ENCODE measurements around the gene BTF3.

The BTF3 gene

GRCh38 chr5:73523861-73524260, 25.6 kb downstream of the BTF3 start:
- H3K4me1 ChIP-seq (ENCODE audit: control insufficient read depth, insufficient read depth, low read length, poor library complexity, severe bottlenecking), result no peaks in the 10 kb centered on the region

DNA sequence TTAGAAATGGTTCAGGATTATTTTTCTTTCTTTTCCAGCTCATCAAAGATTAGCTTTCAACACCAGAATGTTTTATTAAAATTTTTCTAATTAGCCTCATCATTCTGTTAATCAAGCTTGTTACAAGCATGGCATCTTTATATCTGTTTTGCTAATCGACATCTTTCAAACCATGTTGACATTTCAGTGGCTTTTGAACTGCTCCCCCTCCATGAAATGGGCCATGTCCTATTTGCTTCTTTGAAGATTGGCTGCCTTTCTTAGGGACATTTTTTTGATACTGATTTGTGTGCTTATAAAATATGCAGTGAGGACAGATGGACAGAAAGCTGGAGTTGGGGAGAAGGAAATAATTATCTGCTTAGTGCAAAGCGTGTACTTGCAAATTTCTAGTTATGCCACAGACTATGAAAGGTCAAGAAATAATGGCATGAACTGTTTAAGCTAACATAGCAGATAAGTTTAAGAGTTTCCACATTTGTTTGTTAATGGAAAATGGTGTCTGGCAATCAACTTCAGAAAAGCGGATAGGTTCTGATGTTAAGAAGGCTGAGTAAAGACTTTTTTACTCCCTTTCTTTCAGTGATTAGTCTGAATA, 27.5 kb downstream of the BTF3 start:
- Histone ChIP-seq H3K9me3 (ENCODE audit: control insufficient read depth, low read length) (no peaks in the 10 kb centered on the region), H3K36me3 (ENCODE audit: control insufficient read depth, insufficient read depth, low read length) (no peaks in the 10 kb centered on the region), H3K4me3 (ENCODE audit: extremely low read depth, insufficient read depth, low read length, poor library complexity, severe bottlenecking) (no peak overlapping the region), H3K27ac (ENCODE audit: low read depth, low read length, severe bottlenecking) (no peak overlapping the region), H3K4me1 (ENCODE audit: control insufficient read depth, insufficient read depth, low read length, poor library complexity, severe bottlenecking) (no peaks in the 10 kb centered on the region)
- 90 to 100% methylated on average over 2 to 3 of the region's 3 CpGs for WGBS, 2 experiments (ENCODE audit: insufficient coverage in 2 of 2)

More at GRCh38 chr5:73523861-73524260, 25.6 kb downstream of the BTF3 start:
- Histone ChIP-seq H3K4me3 (ENCODE audit: extremely low read depth, insufficient read depth, low read length, poor library complexity, severe bottlenecking) (no peak overlapping the region), H3K9me3 (ENCODE audit: control insufficient read depth, low read length) (no peaks in the 10 kb centered on the region), H3K36me3 (ENCODE audit: control insufficient read depth, insufficient read depth, low read length) (no peaks in the 10 kb centered on the region), H3K27ac (ENCODE audit: low read depth, low read length, severe bottlenecking) (no peak overlapping the region)
- whole genome bisulfite sequencing, 2 experiments (ENCODE audit: insufficient coverage in 2 of 2), result 77 to 92% methylated on average over 1 of the region's 1 CpG

DNA sequence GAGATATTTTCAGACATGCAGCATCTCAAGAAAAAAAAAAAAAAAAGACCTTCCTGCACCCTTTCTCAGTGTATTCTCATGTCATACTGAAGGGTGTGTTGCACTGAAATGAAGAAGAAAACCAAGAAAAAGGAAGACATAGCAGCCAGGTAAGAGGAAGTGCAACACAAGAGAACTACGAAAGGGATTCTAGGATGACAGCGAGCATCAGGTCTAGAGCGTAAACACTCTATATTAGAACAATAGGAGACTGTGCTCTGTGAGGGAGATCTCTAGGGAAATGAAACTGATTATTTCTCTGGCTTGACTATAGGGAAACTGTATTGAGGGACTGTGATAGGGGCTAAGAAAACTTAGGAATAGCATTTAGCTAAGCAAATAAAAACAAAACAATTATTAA, 30.0 kb downstream of the BTF3 start:
- Histone ChIP-seq H3K4me3 (ENCODE audit: extremely low read depth, insufficient read depth, low read length, poor library complexity, severe bottlenecking) (no peak overlapping the region), H3K9me3 (ENCODE audit: control insufficient read depth, low read length) (peaks cover 5% of the 10 kb centered on the region), H3K4me1 (ENCODE audit: control insufficient read depth, insufficient read depth, low read length, poor library complexity, severe bottlenecking) (no peaks in the 10 kb centered on the region), H3K36me3 (ENCODE audit: control insufficient read depth, insufficient read depth, low read length) (no peaks in the 10 kb centered on the region), H3K27ac (ENCODE audit: low read depth, low read length, severe bottlenecking) (no peak overlapping the region)
- WGBS, 2 experiments (ENCODE audit: insufficient coverage in 2 of 2), result 77 to 89% methylated on average over 3 of the region's 3 CpGs

DNA sequence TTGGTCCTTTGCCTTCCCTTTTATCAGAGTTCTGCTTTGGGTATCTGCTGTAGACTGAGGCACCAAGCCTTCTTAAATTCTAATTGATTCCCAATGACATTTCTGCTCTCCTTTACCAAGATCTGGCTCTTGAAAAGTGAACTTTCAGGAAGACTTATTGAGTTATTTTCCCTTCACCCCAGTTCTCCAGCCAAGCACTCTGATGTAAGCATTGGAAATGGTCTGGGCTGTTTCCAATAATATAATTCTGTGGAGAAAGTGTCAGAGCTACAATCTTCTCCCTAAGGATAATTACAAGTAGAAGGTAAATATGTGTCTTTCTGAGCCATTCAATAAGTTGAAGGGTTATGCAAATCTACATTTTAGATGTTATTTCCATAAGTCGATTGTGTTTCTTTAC, 30.8 kb downstream of the BTF3 start:
- H3K4me1 ChIP-seq (ENCODE audit: control insufficient read depth, insufficient read depth, low read length, poor library complexity, severe bottlenecking), result no peaks in the 10 kb centered on the region
- no peak overlapping the region for H3K4me3 ChIP-seq (ENCODE audit: extremely low read depth, insufficient read depth, low read length, poor library complexity, severe bottlenecking)
- peaks cover 5% of the 10 kb centered on the region for H3K9me3 ChIP-seq (ENCODE audit: control insufficient read depth, low read length)
- H3K36me3 ChIP-seq (ENCODE audit: control insufficient read depth, insufficient read depth, low read length), result no peaks in the 10 kb centered on the region
- H3K27ac ChIP-seq (ENCODE audit: low read depth, low read length, severe bottlenecking), result no peak overlapping the region
- no CpG with 5 or more reads among the region's 1 CpG for WGBS, 2 experiments (ENCODE audit: insufficient coverage in 2 of 2)

DNA sequence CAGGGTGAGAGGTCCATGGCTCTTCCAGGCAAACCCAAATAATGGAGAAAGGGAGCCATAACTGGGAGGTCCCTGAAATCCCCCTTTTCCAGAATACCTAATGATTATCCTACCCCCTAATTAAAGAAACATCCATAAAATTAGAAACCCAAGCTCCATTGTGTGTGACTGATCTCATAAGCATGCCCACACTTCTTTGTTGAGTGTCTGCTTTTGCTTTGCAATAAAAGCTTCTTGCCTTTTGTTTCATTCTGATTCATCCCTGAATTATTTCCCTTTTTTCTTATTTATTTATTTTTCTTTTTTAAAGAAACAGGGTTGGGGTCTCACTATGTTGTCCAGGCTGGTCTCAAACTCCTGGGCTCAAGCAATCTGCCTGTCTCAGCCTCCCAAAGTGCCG, 33.1 kb downstream of the BTF3 start:
- H3K4me3 ChIP-seq (ENCODE audit: extremely low read depth, insufficient read depth, low read length, poor library complexity, severe bottlenecking), result no peak overlapping the region
- H3K27ac ChIP-seq (ENCODE audit: low read depth, low read length, severe bottlenecking), result no peak overlapping the region
- no peaks in the 10 kb centered on the region for H3K4me1 ChIP-seq (ENCODE audit: control insufficient read depth, insufficient read depth, low read length, poor library complexity, severe bottlenecking)
- H3K9me3 ChIP-seq (ENCODE audit: control insufficient read depth, low read length), result peaks cover 5% of the 10 kb centered on the region
- 83 to 91% methylated on average over 1 of the region's 1 CpG for WGBS, 2 experiments (ENCODE audit: insufficient coverage in 2 of 2)
- no peaks in the 10 kb centered on the region for H3K36me3 ChIP-seq (ENCODE audit: control insufficient read depth, insufficient read depth, low read length)

DNA sequence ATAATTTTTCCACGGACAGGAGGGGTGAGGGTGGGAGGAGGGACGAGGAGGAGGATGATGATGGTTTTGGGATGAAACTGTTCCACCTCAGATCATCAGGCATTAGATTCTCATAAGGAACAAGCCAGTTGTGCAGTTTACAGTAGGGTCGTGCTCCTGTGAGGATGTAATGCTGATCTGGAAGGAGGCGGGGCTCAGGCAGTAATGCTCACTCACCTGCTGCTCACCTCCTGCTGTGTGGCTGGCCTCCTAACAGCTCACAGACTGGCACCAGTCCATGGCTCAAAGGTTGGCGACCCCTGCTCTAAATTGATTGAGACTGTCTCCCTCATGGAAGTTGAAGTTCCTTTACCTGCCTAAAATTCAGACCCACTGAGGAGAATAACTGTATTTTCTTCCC, 34.0 kb downstream of the BTF3 start:
- 86 to 87% methylated on average over 4 to 5 of the region's 5 CpGs for WGBS, 2 experiments (ENCODE audit: insufficient coverage in 2 of 2)
- no peak overlapping the region for H3K4me3 ChIP-seq (ENCODE audit: extremely low read depth, insufficient read depth, low read length, poor library complexity, severe bottlenecking)
- peaks cover 5% of the 10 kb centered on the region for H3K9me3 ChIP-seq (ENCODE audit: control insufficient read depth, low read length)
- no peaks in the 10 kb centered on the region for H3K36me3 ChIP-seq (ENCODE audit: control insufficient read depth, insufficient read depth, low read length)
- H3K4me1 ChIP-seq (ENCODE audit: control insufficient read depth, insufficient read depth, low read length, poor library complexity, severe bottlenecking), result no peaks in the 10 kb centered on the region
- no peak overlapping the region for H3K27ac ChIP-seq (ENCODE audit: low read depth, low read length, severe bottlenecking)

- Histone ChIP-seq H3K4me1 (ENCODE audit: control insufficient read depth, insufficient read depth, low read length, poor library complexity, severe bottlenecking) (no peaks in the 10 kb centered on the region), H3K4me3 (ENCODE audit: extremely low read depth, insufficient read depth, low read length, poor library complexity, severe bottlenecking) (no peak overlapping the region), H3K9me3 (ENCODE audit: control insufficient read depth, low read length) (peaks cover 5% of the 10 kb centered on the region), H3K27ac (ENCODE audit: low read depth, low read length, severe bottlenecking) (no peak overlapping the region), H3K36me3 (ENCODE audit: control insufficient read depth, insufficient read depth, low read length) (no peaks in the 10 kb centered on the region)
- WGBS, 2 experiments (ENCODE audit: insufficient coverage in 2 of 2), result 88 to 90% methylated on average over 4 to 5 of the region's 5 CpGs
These were observed 35.9 kb downstream of the BTF3 start for GRCh38 chr5:73534011-73534644.

DNA sequence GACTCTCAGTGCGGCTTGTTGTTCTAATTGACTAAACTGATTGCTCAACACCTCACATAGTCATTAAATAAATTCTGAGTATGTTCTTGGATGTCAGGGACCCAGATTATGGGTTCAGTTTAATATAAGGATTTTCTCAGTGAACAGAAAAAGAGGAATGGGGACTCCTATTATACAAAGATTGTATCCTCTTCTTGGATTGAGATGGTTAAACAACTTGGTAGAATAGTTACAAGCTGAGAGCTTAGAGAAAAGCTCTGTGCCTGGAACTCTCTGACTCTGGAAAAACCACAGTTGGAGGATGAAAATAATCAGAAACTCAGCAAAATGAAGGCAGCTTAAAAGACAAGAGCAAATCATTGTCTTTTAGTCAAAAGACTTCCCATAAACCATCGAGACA, 36.7 kb downstream of the BTF3 start:
- Histone ChIP-seq H3K9me3 (ENCODE audit: control insufficient read depth, low read length) (peaks cover 5% of the 10 kb centered on the region), H3K36me3 (ENCODE audit: control insufficient read depth, insufficient read depth, low read length) (no peaks in the 10 kb centered on the region), H3K4me3 (ENCODE audit: extremely low read depth, insufficient read depth, low read length, poor library complexity, severe bottlenecking) (no peak overlapping the region), H3K27ac (ENCODE audit: low read depth, low read length, severe bottlenecking) (no peak overlapping the region), H3K4me1 (ENCODE audit: control insufficient read depth, insufficient read depth, low read length, poor library complexity, severe bottlenecking) (no peaks in the 10 kb centered on the region)
- 80 to 100% methylated on average over 1 of the region's 2 CpGs for whole genome bisulfite sequencing, 2 experiments (ENCODE audit: insufficient coverage in 2 of 2)

- H3K36me3 ChIP-seq (ENCODE audit: control insufficient read depth, insufficient read depth, low read length), result no peaks in the 10 kb centered on the region
- no peak overlapping the region for H3K27ac ChIP-seq (ENCODE audit: low read depth, low read length, severe bottlenecking)
- WGBS, 2 experiments (ENCODE audit: insufficient coverage in 2 of 2), result 93 to 94% methylated on average over 2 of the region's 2 CpGs
These were observed 41.5 kb downstream of the BTF3 start for GRCh38 chr5:73539730-73540129.

DNA sequence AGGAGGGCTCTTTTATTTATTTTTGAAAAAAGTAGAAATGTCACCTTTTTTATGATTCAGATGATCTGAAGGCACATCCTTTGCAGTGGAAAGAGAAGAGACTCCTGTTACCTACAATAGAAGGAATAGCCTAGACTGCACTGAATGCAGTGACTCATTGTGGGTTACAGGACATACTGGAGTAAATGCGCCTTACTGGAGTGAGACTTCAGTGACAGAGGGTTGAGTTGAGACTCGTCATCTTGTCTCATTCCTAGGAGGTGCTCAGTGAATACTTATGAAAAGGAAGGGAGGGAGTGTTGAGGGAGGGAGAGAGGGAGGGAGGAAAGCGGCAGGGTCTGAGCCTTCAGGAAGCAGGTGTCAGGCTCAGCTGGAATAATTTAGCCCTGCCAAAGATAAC, 42.0 kb downstream of the BTF3 start:
- Histone ChIP-seq H3K36me3 (ENCODE audit: control insufficient read depth, insufficient read depth, low read length) (no peaks in the 10 kb centered on the region), H3K9me3 (ENCODE audit: control insufficient read depth, low read length) (no peaks in the 10 kb centered on the region), H3K4me1 (ENCODE audit: control insufficient read depth, insufficient read depth, low read length, poor library complexity, severe bottlenecking) (peaks cover 5% of the 10 kb centered on the region), H3K4me3 (ENCODE audit: extremely low read depth, insufficient read depth, low read length, poor library complexity, severe bottlenecking) (no peak overlapping the region), H3K27ac (ENCODE audit: low read depth, low read length, severe bottlenecking) (no peak overlapping the region)
- 77 to 84% methylated on average over 2 to 3 of the region's 3 CpGs for WGBS, 2 experiments (ENCODE audit: insufficient coverage in 2 of 2)

More at GRCh38 chr5:73539730-73540129, 41.5 kb downstream of the BTF3 start:
- Histone ChIP-seq H3K4me1 (ENCODE audit: control insufficient read depth, insufficient read depth, low read length, poor library complexity, severe bottlenecking) (peaks cover 5% of the 10 kb centered on the region), H3K4me3 (ENCODE audit: extremely low read depth, insufficient read depth, low read length, poor library complexity, severe bottlenecking) (no peak overlapping the region), H3K9me3 (ENCODE audit: control insufficient read depth, low read length) (no peaks in the 10 kb centered on the region)

- no peaks in the 10 kb centered on the region for H3K9me3 ChIP-seq (ENCODE audit: control insufficient read depth, low read length)
- 90% methylated on average over 1 of the region's 4 CpGs; no CpG with 5 or more reads in 1 of the 2 experiments for WGBS, 2 experiments (ENCODE audit: insufficient coverage in 2 of 2)
These were observed 43.8 kb downstream of the BTF3 start for GRCh38 chr5:73542020-73542419.

More at GRCh38 chr5:73542020-73542419, 43.8 kb downstream of the BTF3 start:
- no peak overlapping the region for H3K4me3 ChIP-seq (ENCODE audit: extremely low read depth, insufficient read depth, low read length, poor library complexity, severe bottlenecking)
- no peaks in the 10 kb centered on the region for H3K36me3 ChIP-seq (ENCODE audit: control insufficient read depth, insufficient read depth, low read length)
- peaks cover 5% of the 10 kb centered on the region for H3K4me1 ChIP-seq (ENCODE audit: control insufficient read depth, insufficient read depth, low read length, poor library complexity, severe bottlenecking)
- no peak overlapping the region for H3K27ac ChIP-seq (ENCODE audit: low read depth, low read length, severe bottlenecking)

Data from mesodermal cell (in vitro differentiated cells).